Hepatocyte (in vitro differentiated cells): ENCODE measurements around the gene TNS3.

Experiments used
- EZH2 ChIP-seq: fragments of 200-600 bp; sonication (generic); IDR thresholded peaks from 2 replicates; pipeline ENCODE4 v1.6.1; 2016; ENCODE audit warnings: antibody characterized with exemption, mild to moderate bottlenecking, borderline replicate concordance
- EZH2phosphoT487 ChIP-seq: fragments of 200-600 bp; sonication (generic); IDR thresholded peaks from one replicate; pipeline ENCODE4 v1.6.1; 2018; ENCODE audit warnings: antibody characterized with exemption, mild to moderate bottlenecking, low read depth, moderate library complexity; ENCODE audit not compliant: unreplicated experiment, severe bottlenecking
- TF ChIP-seq, protein P1 (sequence below): fragments of 200-600 bp; sonication (generic); IDR thresholded peaks from 2 replicates; pipeline ENCODE4 v1.5.1; 2016; ENCODE audit warnings: antibody characterized with exemption, mild to moderate bottlenecking; ENCODE audit not compliant: poor library complexity

DNA sequence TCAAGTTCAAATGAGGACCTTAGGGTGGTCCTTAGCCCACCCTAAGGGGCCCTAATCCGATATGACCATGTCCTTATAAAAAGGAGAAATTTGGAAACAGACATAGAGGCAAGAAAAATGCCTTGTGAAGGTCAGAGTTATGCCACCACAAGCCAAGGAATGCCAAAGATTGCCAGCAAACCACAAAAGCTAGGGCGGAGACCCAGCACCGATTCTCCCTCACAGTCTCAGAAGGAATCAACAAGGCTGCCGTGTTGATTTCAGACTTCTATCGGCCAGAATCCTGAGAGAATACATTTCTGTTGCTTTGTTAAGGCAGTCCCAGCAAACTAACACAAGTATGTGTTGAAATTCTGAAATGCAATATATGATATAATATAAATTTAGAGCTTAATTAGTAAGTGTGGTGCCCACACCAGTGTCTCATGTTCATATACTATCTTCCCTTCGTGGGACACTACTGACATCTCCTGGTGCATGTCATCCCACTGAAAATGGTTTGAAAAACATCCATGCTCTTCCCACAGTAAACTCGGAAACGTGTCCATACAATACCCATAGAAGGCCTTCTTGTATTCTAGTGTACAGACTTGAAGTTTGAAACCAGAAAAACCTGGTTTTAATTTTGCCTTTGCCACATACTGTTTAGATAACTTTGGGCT is 349.0 kb downstream of the TNS3 start:
- TF ChIP-seq, protein P1, sequence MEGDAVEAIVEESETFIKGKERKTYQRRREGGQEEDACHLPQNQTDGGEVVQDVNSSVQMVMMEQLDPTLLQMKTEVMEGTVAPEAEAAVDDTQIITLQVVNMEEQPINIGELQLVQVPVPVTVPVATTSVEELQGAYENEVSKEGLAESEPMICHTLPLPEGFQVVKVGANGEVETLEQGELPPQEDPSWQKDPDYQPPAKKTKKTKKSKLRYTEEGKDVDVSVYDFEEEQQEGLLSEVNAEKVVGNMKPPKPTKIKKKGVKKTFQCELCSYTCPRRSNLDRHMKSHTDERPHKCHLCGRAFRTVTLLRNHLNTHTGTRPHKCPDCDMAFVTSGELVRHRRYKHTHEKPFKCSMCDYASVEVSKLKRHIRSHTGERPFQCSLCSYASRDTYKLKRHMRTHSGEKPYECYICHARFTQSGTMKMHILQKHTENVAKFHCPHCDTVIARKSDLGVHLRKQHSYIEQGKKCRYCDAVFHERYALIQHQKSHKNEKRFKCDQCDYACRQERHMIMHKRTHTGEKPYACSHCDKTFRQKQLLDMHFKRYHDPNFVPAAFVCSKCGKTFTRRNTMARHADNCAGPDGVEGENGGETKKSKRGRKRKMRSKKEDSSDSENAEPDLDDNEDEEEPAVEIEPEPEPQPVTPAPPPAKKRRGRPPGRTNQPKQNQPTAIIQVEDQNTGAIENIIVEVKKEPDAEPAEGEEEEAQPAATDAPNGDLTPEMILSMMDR = no peak
- TF ChIP-seq EZH2 (no peak), EZH2phosphoT487 (no peak)
